Natural killer cell (primary cell): Measurements from ENCODE around the gene KRTAP4-3. TPM values are rescaled to one million over a fixed set of nuclear protein-coding genes. Genes with fewer than 3 reads are reported as not detected.

Experiments used
- ATAC-seq, 3 donors: fragments of 150-1000 bp in 2 of 3; fragments of 200-7000 bp in 1 of 3; cut with Tn5 transposase; 1 replicate in 1 of 3; 2 replicates in 2 of 3; pipeline ENCODE4 v1.10.0; 2021; ENCODE audit warnings: mild to moderate bottlenecking in 2 of 3, moderate library complexity in 2 of 3
- DNase-seq, 2 donors: peaks; one replicate each; pipeline versions ENCODE4 v3.0.0 to v3.0.0-alpha.2; 2013 to 2021; ENCODE audit warnings: mixed read lengths in 1 of 2
- H3K27ac ChIP-seq: one replicate; pipeline ENCODE4 v1.5.1; 2013; ENCODE audit warnings: mild to moderate bottlenecking, low read length
- H3K27me3 ChIP-seq: one replicate; pipeline ENCODE4 v1.6.1; 2013; ENCODE audit warnings: low read length; ENCODE audit not compliant: control insufficient read depth, insufficient read depth
- H3K36me3 ChIP-seq: one replicate; pipeline ENCODE4 v1.6.1; 2013; ENCODE audit warnings: low read length; ENCODE audit not compliant: control insufficient read depth, insufficient read depth
- H3K4me1 ChIP-seq: one replicate; pipeline ENCODE4 v1.6.1; 2013; ENCODE audit warnings: low read length; ENCODE audit not compliant: control insufficient read depth, insufficient read depth
- H3K4me3 ChIP-seq: one replicate; pipeline ENCODE4 v1.5.1; 2013; ENCODE audit warnings: low read length
- H3K9me3 ChIP-seq: one replicate; pipeline ENCODE4 v1.6.1; 2013; ENCODE audit warnings: low read length; ENCODE audit not compliant: control insufficient read depth, insufficient read depth
- H3K27ac Mint-ChIP-seq, 2 donors: one replicate each; pipeline ENCODE4 v1.8.0; 2022; ENCODE audit warnings: mild to moderate bottlenecking in 2 of 2, mixed read lengths in 2 of 2, moderate library complexity in 1 of 2
- H3K27me3 Mint-ChIP-seq, 2 donors: one replicate each; pipeline ENCODE4 v1.8.0; 2022; ENCODE audit warnings: low read depth in 2 of 2, mixed read lengths in 2 of 2
- H3K36me3 Mint-ChIP-seq: one replicate; pipeline ENCODE4 v1.8.0; 2022; ENCODE audit warnings: mixed read lengths
- H3K4me1 Mint-ChIP-seq, 2 donors: one replicate each; pipeline ENCODE4 v1.8.0; 2022; ENCODE audit warnings: mixed read lengths in 2 of 2
- H3K4me3 Mint-ChIP-seq: one replicate; pipeline ENCODE4 v1.8.0; 2022; ENCODE audit warnings: mild to moderate bottlenecking, moderate library complexity, mixed read lengths
- H3K9me3 Mint-ChIP-seq, 2 donors: one replicate each; pipeline ENCODE4 v1.8.0; 2022; ENCODE audit warnings: mixed read lengths in 2 of 2
- CTCF ChIP-seq: fragments of 200-600 bp; IDR thresholded peaks from one replicate; pipeline ENCODE4 v1.8.0; 2022; ENCODE audit warnings: antibody characterized with exemption
- WGBS: methylation state at CpG from one replicate; pipeline ENCODE4 v1.1.7; 2013; ENCODE audit warnings: missing lambda C conversion rate; ENCODE audit not compliant: insufficient coverage; 5-methylcytosine and 5-hydroxymethylcytosine counted together
- intact Hi-C: fragments of 100-400 bp; cut with micrococcal nuclease; formaldehyde crosslinking; loops from one replicate; pipeline ENCODE4 v1.14.2; 2022
- total RNA-seq, 4 donors: library from RNA; stranded (reverse); fragments of 120-200 nt in 1 of 4; gene quantifications; one replicate each; pipeline versions ENCODE4 v1.2.3 to v1.2.4, GENCODE V29; 2013 to 2022

Gene KRTAP4-3
- not detected for total RNA-seq
- total RNA-seq (2013) = not detected

GRCh38 chr17:41168121-41168520, at the start of gene KRTAP4-3:
Gene KRTAP4-3, minus strand, starts transcription at chr17:41168221. Its CDS starts 49 bp downstream, at chr17:41168172.
- TF ChIP-seq CTCF = no peak

GRCh38 chr17:41215681-41216080, 47.7 kb upstream of the KRTAP4-3 start:
- H3K36me3 ChIP-seq = no peaks in the 10 kb centered on the region
- H3K4me3 Mint-ChIP-seq = no peak overlapping the region
- H3K9me3 Mint-ChIP-seq = peaks cover 0 to 2% of the 10 kb centered on the region in 2 donors
- WGBS = 80% methylated on average over 1 of the region's 1 CpG
- H3K9me3 ChIP-seq = no peaks in the 10 kb centered on the region
- ATAC-seq (no peak), DNase-seq (no peak)
- H3K4me1 Mint-ChIP-seq = no peaks in the 10 kb centered on the region
- H3K27ac Mint-ChIP-seq = no peak overlapping the region
- H3K36me3 Mint-ChIP-seq = no peaks in the 10 kb centered on the region
- H3K27me3 ChIP-seq = peaks cover 2% of the 10 kb centered on the region
- H3K27me3 Mint-ChIP-seq = peaks cover 15 to 31% of the 10 kb centered on the region in 2 donors
- intact Hi-C loops = no loop called here
- H3K4me1 ChIP-seq = no peaks in the 10 kb centered on the region
- no peak for TF ChIP-seq CTCF
- no peak overlapping the region for H3K4me3 ChIP-seq
- H3K27ac ChIP-seq = no peak overlapping the region

More at GRCh38 chr17:41168121-41168520, at the start of gene KRTAP4-3:
- Histone ChIP-seq H3K27ac (no peak within 1 kb of the TSS), H3K9me3 (no peaks in the 10 kb centered on the region), H3K27me3 (no peaks in the 10 kb centered on the region), H3K4me1 (no peaks in the 10 kb centered on the region), H3K4me3 (no peak within 1 kb of the TSS), H3K36me3 (no peaks in the 10 kb centered on the region)
- 100% methylated on average over 1 of the region's 1 CpG for WGBS
- Mint-ChIP-seq H3K4me3 (no peak within 1 kb of the TSS), H3K27ac (no peak within 1 kb of the TSS), H3K27me3 (peaks cover 11 to 30% of the 10 kb centered on the region in 2 donors), H3K9me3 (no peaks in the 10 kb centered on the region), H3K4me1 (no peaks in the 10 kb centered on the region), H3K36me3 (no peaks in the 10 kb centered on the region)
- intact Hi-C loops = no loop called here
- no peak for ATAC-seq
- DNase-seq = no peak

- H3K27ac Mint-ChIP-seq = no peak overlapping the region
- 83% methylated on average over 7 of the region's 7 CpGs for WGBS
- peaks cover 6% of the 10 kb centered on the region for H3K27me3 ChIP-seq
- peaks cover 5% of the 10 kb centered on the region for H3K36me3 Mint-ChIP-seq
- DNase-seq (no peak), ATAC-seq (no peak)
- H3K4me1 ChIP-seq = no peaks in the 10 kb centered on the region
- no peak overlapping the region for H3K4me3 ChIP-seq
- intact Hi-C loops = no loop called here
- no peaks in the 10 kb centered on the region for H3K9me3 Mint-ChIP-seq
- TF ChIP-seq CTCF = no peak
- no peak overlapping the region for H3K27ac ChIP-seq
- no peaks in the 10 kb centered on the region for H3K36me3 ChIP-seq
- H3K4me1 Mint-ChIP-seq = no peaks in the 10 kb centered on the region
- H3K27me3 Mint-ChIP-seq = peaks cover 27 to 52% of the 10 kb centered on the region in 2 donors
- H3K9me3 ChIP-seq = no peaks in the 10 kb centered on the region
- no peak overlapping the region for H3K4me3 Mint-ChIP-seq
These were observed 44.6 kb upstream of the KRTAP4-3 start for GRCh38 chr17:41212524-41213169.
